ENCODE measurements around the gene COL12A1. TPM values are rescaled to one million over a fixed set of nuclear protein-coding genes. Genes with fewer than 3 reads are reported as not detected.
"Not testable (repeated sequence)": the region's sequence is repeated elsewhere in the genome, so short reads cannot be mapped to it uniquely, and the experiment has no call there.

COL12A1 gene
- total RNA-seq, 4 donors from 2014 or later, result 17.2 to 30.5 (median 22.4) TPM

- intact Hi-C loops (cut with DNase I; ENCODE audit: low total_unique reads), result loop anchor here (10.0 kb wide), 3 partner anchors 446 to 1686 kb away; no protein-coding TSS in a partner anchor
- no peak for DNase-seq
- TF ChIP-seq POLR2A (IDR thresholded peaks at IDR 0.05) (no peak), CTCF (IDR thresholded peaks at IDR 0.05 in 4 of 5, conservative IDR thresholded peaks at IDR 0.05 in 1 of 5) (no peak)
- Histone ChIP-seq H3K27me3 (peaks cover 44 to 49% (median 44%) of the 10 kb centered on the region in 3 donors), H3K9me3 (no peaks in the 10 kb centered on the region), H3K36me3 (no peaks in the 10 kb centered on the region), H3K27ac (no peak overlapping the region), H3K4me3 (no peak overlapping the region), H3K4me1 (peaks cover 8 to 22% of the 10 kb centered on the region in 2 donors)
- no peak for ATAC-seq
- in situ Hi-C loops (cut with MboI; ENCODE audit: low sequenced_read_pairs in 4 of 4), result loop anchor here (10.0 to 25.0 kb wide), 9 partner anchors 446 to 1539 kb away; partner anchors contain the start of gene SLC17A5 (in 1 of the 4)
These were observed 4.8 kb downstream of the COL12A1 start for GRCh38 chr6:75201021-75201420.

GRCh38 chr6:75199889-75200288, 6.0 kb downstream of the COL12A1 start:
- ATAC-seq, result no peak
- in situ Hi-C loops (cut with MboI; ENCODE audit: low sequenced_read_pairs in 4 of 4) (loop anchor here (10.0 to 25.0 kb wide), 9 partner anchors 445 to 1538 kb away; partner anchors contain the start of gene SLC17A5 (in 1 of the 4)), intact Hi-C loops (cut with DNase I; ENCODE audit: low total_unique reads) (loop anchor here (10.0 kb wide), 3 partner anchors 445 to 1685 kb away; no protein-coding TSS in a partner anchor)
- TF ChIP-seq POLR2A (IDR thresholded peaks at IDR 0.05) (no peak), CTCF (IDR thresholded peaks at IDR 0.05 in 4 of 5, conservative IDR thresholded peaks at IDR 0.05 in 1 of 5) (no peak)
- H3K9me3 ChIP-seq, result no peaks in the 10 kb centered on the region
- no peaks in the 10 kb centered on the region for H3K36me3 ChIP-seq
- peaks cover 3 to 12% of the 10 kb centered on the region in 2 donors for H3K4me1 ChIP-seq
- H3K4me3 ChIP-seq, result no peak overlapping the region
- no peak overlapping the region for H3K27ac ChIP-seq
- peaks cover 33 to 41% (median 35%) of the 10 kb centered on the region in 3 donors for H3K27me3 ChIP-seq
- no peak for DNase-seq

DNA sequence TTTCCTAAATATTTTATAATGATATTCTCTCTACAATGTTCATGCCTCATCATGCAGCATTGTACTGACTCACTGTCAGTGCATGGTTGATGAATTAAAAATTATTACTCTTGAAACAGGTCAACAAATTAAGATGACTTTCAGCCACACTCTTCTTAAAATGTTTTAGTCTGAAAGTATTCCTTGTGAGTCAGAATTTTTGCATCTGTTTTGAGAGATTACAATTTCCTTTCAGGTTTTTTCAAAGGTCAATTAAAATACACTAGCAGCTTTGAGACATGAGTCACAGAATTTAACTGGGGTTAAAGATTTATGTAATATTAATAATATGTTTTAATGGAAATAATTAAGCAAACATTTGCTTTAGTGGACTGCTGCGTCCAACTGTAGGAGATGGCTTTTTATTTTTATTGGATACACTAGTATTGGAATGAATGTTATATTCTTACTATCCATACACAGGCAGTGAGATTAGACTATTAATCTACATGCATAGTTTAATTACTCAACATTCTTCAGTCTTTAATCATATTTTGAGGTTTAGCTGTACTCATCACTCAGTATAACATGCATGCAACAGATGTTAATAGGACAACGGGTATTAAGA, 9.7 kb downstream of the COL12A1 start:
- Histone ChIP-seq H3K4me1 (no peaks in the 10 kb centered on the region), H3K36me3 (no peaks in the 10 kb centered on the region), H3K4me3 (no peak overlapping the region), H3K27me3 (peaks cover 0 to 6% (median 0%) of the 10 kb centered on the region in 3 donors), H3K9me3 (no peaks in the 10 kb centered on the region), H3K27ac (no peak overlapping the region)
- ATAC-seq (no peak), DNase-seq (no peak)
- intact Hi-C loops (cut with DNase I; ENCODE audit: low total_unique reads), result no loop called here
- in situ Hi-C loops (cut with MboI; ENCODE audit: low sequenced_read_pairs in 4 of 4), result no loop called here
- TF ChIP-seq POLR2A (IDR thresholded peaks at IDR 0.05) (no peak), CTCF (IDR thresholded peaks at IDR 0.05 in 4 of 5, conservative IDR thresholded peaks at IDR 0.05 in 1 of 5) (no peak)

- no peak overlapping the region for H3K27ac ChIP-seq
- DNase-seq (no peak), ATAC-seq (no peak)
- H3K27me3 ChIP-seq, result no peaks in the 10 kb centered on the region
- intact Hi-C loops (cut with DNase I; ENCODE audit: low total_unique reads), result no loop called here
- no peaks in the 10 kb centered on the region for H3K36me3 ChIP-seq
- no peak overlapping the region for H3K4me3 ChIP-seq
- H3K4me1 ChIP-seq, result no peaks in the 10 kb centered on the region
- H3K9me3 ChIP-seq, result no peaks in the 10 kb centered on the region
- in situ Hi-C loops (cut with MboI; ENCODE audit: low sequenced_read_pairs in 4 of 4), result no loop called here
- TF ChIP-seq CTCF (IDR thresholded peaks at IDR 0.05 in 4 of 5, conservative IDR thresholded peaks at IDR 0.05 in 1 of 5), result no peak
- TF ChIP-seq POLR2A (IDR thresholded peaks at IDR 0.05), result no peak
These were observed 17.5 kb downstream of the COL12A1 start for GRCh38 chr6:75188221-75188925.

- H3K9me3 ChIP-seq; H3K27ac ChIP-seq; intact Hi-C loops (cut with DNase I; ENCODE audit: low total_unique reads); DNase-seq; H3K4me3 ChIP-seq; H3K27me3 ChIP-seq; H3K4me1 ChIP-seq; in situ Hi-C loops (cut with MboI; ENCODE audit: low sequenced_read_pairs in 4 of 4); ATAC-seq; H3K36me3 ChIP-seq: not testable (repeated sequence)
These were observed 19.3 kb downstream of the COL12A1 start for GRCh38 chr6:75186581-75186980.

All from gastrocnemius medialis (tissue), 4 donors.